ENCODE measurements around the gene GSN. TPM values are rescaled to one million over a fixed set of nuclear protein-coding genes. Genes with fewer than 3 reads are reported as not detected.

GSN gene
- total and polyA plus RNA-seq, 4 donors: 18.8 to 402 (median 51.6) TPM

- H3K36me3 ChIP-seq (ENCODE audit: control insufficient read depth in 4 of 4, insufficient read depth in 3 of 4, low read depth in 1 of 4, low read length in 3 of 4): peaks cover 0 to 2% (median 0%) of the 10 kb centered on the region in 4 donors
- H3K4me1 ChIP-seq (ENCODE audit: control insufficient read depth in 4 of 4, insufficient read depth in 4 of 4, low read length in 3 of 4): no peaks in the 10 kb centered on the region
- TF ChIP-seq FOXA2 (IDR thresholded peaks at IDR 0.05) (no peak), RAD21 (IDR thresholded peaks at IDR 0.05) (no peak), EGR1 (IDR thresholded peaks at IDR 0.05; ENCODE audit: low read depth in 2 of 2) (no peak), REST (IDR thresholded peaks at IDR 0.05) (no peak)
- no peak overlapping the region for H3K9ac ChIP-seq (ENCODE audit: low read depth in 1 of 2, low read length in 2 of 2)
- 94% methylated on average over 3 of the region's 3 CpGs for WGBS
- H3K9me3 ChIP-seq (ENCODE audit: control insufficient read depth in 4 of 4, low read length in 3 of 4): peaks cover 0 to 3% (median 0%) of the 10 kb centered on the region in 4 donors
- H3K27ac ChIP-seq (ENCODE audit: low read depth in 1 of 2, low read length in 2 of 2): no peak overlapping the region
- H3K4me3 ChIP-seq (ENCODE audit: low read depth in 1 of 3, low read length in 3 of 3): no peak overlapping the region
- no peaks in the 10 kb centered on the region for H3K27me3 ChIP-seq (ENCODE audit: control insufficient read depth in 4 of 4, insufficient read depth in 4 of 4, low read length in 3 of 4)
- no peak for DNase-seq (ENCODE audit: low spot score)
Observed at GRCh38 chr9:121239071-121239470, 28.9 kb upstream of the GSN start.

GRCh38 chr9:121239851-121240250 lies 28.1 kb upstream of the GSN start:
- DNase-seq (ENCODE audit: low spot score): no peak
- Histone ChIP-seq H3K4me1 (ENCODE audit: control insufficient read depth in 4 of 4, insufficient read depth in 4 of 4, low read length in 3 of 4) (no peaks in the 10 kb centered on the region), H3K4me3 (ENCODE audit: low read depth in 1 of 3, low read length in 3 of 3) (no peak overlapping the region), H3K27ac (ENCODE audit: low read depth in 1 of 2, low read length in 2 of 2) (no peak overlapping the region), H3K9me3 (ENCODE audit: control insufficient read depth in 4 of 4, low read length in 3 of 4) (peaks cover 0 to 7% (median under 1%) of the 10 kb centered on the region in 4 donors), H3K36me3 (ENCODE audit: control insufficient read depth in 4 of 4, insufficient read depth in 3 of 4, low read depth in 1 of 4, low read length in 3 of 4) (peaks cover 0 to 2% (median 0%) of the 10 kb centered on the region in 4 donors), H3K27me3 (ENCODE audit: control insufficient read depth in 4 of 4, insufficient read depth in 4 of 4, low read length in 3 of 4) (no peaks in the 10 kb centered on the region), H3K9ac (ENCODE audit: low read depth in 1 of 2, low read length in 2 of 2) (no peak overlapping the region)
- TF ChIP-seq HNF4G (IDR thresholded peaks at IDR 0.05) (no peak), SP1 (IDR thresholded peaks at IDR 0.05) (no peak), NR2F2 (IDR thresholded peaks at IDR 0.05) (no peak), YY1 (IDR thresholded peaks at IDR 0.05) (no peak), JUND (IDR thresholded peaks at IDR 0.05) (no peak), MAX (IDR thresholded peaks at IDR 0.05) (no peak), FOXA1 (IDR thresholded peaks at IDR 0.05) (no peak), HNF4A (conservative IDR thresholded peaks at IDR 0.05) (no peak), RXRA (IDR thresholded peaks at IDR 0.05) (no peak), GABPA (IDR thresholded peaks at IDR 0.05 in 1 of 2, conservative IDR thresholded peaks at IDR 0.05 in 1 of 2) (no peak), ZBTB33 (IDR thresholded peaks at IDR 0.05) (no peak), FOXA2 (IDR thresholded peaks at IDR 0.05) (no peak), RAD21 (IDR thresholded peaks at IDR 0.05) (no peak), EGR1 (IDR thresholded peaks at IDR 0.05; ENCODE audit: low read depth in 2 of 2) (no peak)
- WGBS: 99% methylated on average over 5 of the region's 5 CpGs
